Bronchial epithelial cell (primary cell): ENCODE results near the gene EPM2AIP1. TPM values are rescaled to one million over a fixed set of nuclear protein-coding genes. Genes with fewer than 3 reads are reported as not detected.

Experiments
- DNase-seq: peaks from one replicate; pipeline ENCODE4 v3.0.0-alpha.2; 2010; ENCODE audit warnings: low read depth
- FAIRE-seq: peaks from 2 replicates; lab custom pipeline; 2011; peaks lifted over from hg19 to GRCh38; lab: Jason Lieb, UNC
- H3K27me3 ChIP-seq: 2 replicates; pipeline ENCODE4 v1.5.1; 2011; ENCODE audit warnings: low read length; ENCODE audit not compliant: control insufficient read depth, insufficient read depth
- H3K36me3 ChIP-seq: 2 replicates; pipeline ENCODE4 v1.5.1; 2011; ENCODE audit warnings: low read length; ENCODE audit not compliant: control insufficient read depth, insufficient read depth
- H3K4me3 ChIP-seq: 2 replicates; pipeline ENCODE4 v1.5.1; 2011; ENCODE audit warnings: mild to moderate bottlenecking, low read depth, low read length, control low read depth
- CTCF ChIP-seq: IDR thresholded peaks from 2 replicates; pipeline ENCODE4 v1.5.1; 2011; ENCODE audit warnings: mild to moderate bottlenecking, moderate library complexity, low read length, control low read depth, inconsistent platforms; ENCODE audit not compliant: insufficient read depth, severe bottlenecking
- total RNA-seq: library from RNA; depleted of rRNA; stranded (reverse); fragments of >200 nt; gene quantifications from 2 replicates; pipeline ENCODE4 v1.2.1, GENCODE V29; 2014

The EPM2AIP1 gene
- total RNA-seq, 1 donor from 2014 or later = 6.1 TPM

GRCh38 chr3:37032961-37033360 is 40.0 kb upstream of the EPM2AIP1 start:
- H3K36me3 ChIP-seq = peaks cover 8% of the 10 kb centered on the region
- H3K4me3 ChIP-seq = no peak overlapping the region
- H3K27me3 ChIP-seq = no peaks in the 10 kb centered on the region

GRCh38 chr3:37031096-37031682 is 38.3 kb upstream of the EPM2AIP1 start:
- no peak overlapping the region for H3K4me3 ChIP-seq
- peaks cover 12% of the 10 kb centered on the region for H3K36me3 ChIP-seq
- DNase-seq = no peak
- FAIRE-seq = no peak
- TF ChIP-seq CTCF = no peak
- no peaks in the 10 kb centered on the region for H3K27me3 ChIP-seq

More at GRCh38 chr3:37032961-37033360, 40.0 kb upstream of the EPM2AIP1 start:
- no peak for TF ChIP-seq CTCF
- DNase-seq = no peak
- FAIRE-seq = no peak

- DNase-seq (no peak), FAIRE-seq (no peak)
- TF ChIP-seq CTCF = no peak
- H3K27me3 ChIP-seq = no peaks in the 10 kb centered on the region
- no peak overlapping the region for H3K4me3 ChIP-seq
- H3K36me3 ChIP-seq = peaks cover 16% of the 10 kb centered on the region
Measured at GRCh38 chr3:37030588-37030987, 37.7 kb upstream of the EPM2AIP1 start.

GRCh38 chr3:37029516-37030163 is 36.7 kb upstream of the EPM2AIP1 start:
- FAIRE-seq (no peak), DNase-seq (peak; percentile 77)
- Histone ChIP-seq H3K36me3 (peaks cover 15% of the 10 kb centered on the region), H3K4me3 (no peak overlapping the region), H3K27me3 (no peaks in the 10 kb centered on the region)
- TF ChIP-seq CTCF = no peak

GRCh38 chr3:37029111-37029510 is 36.2 kb upstream of the EPM2AIP1 start:
- no peak for TF ChIP-seq CTCF
- Histone ChIP-seq H3K27me3 (no peaks in the 10 kb centered on the region), H3K36me3 (peaks cover 15% of the 10 kb centered on the region), H3K4me3 (no peak overlapping the region)
- FAIRE-seq = no peak
- DNase-seq = no peak
